ENCODE results near the gene TBXAS1.

The TBXAS1 gene

GRCh38 chr7:139866047-139866837 lies 37.2 kb downstream of the TBXAS1 start:
- no peaks in the 10 kb centered on the region for H3K4me1 ChIP-seq (ENCODE audit: control insufficient read depth, insufficient read depth, low read length)
- no peaks in the 10 kb centered on the region for H3K36me3 ChIP-seq (ENCODE audit: control insufficient read depth in 2 of 2, insufficient read depth in 1 of 2, low read length in 2 of 2)
- H3K4me3 ChIP-seq (ENCODE audit: low read depth, low read length) = no peak overlapping the region
- no peaks in the 10 kb centered on the region for H3K9me3 ChIP-seq (ENCODE audit: control insufficient read depth, insufficient read depth, low read depth, low read length)
- ChIA-PET POLR2A (no interaction called here), CTCF (interaction anchor here (0.6 kb wide), 1 partner anchor 783 kb away, joined by 3 read pairs; no protein-coding TSS in a partner anchor)
- peak; percentile 63 for TF ChIP-seq SCRT2 (tag by site-specific recombination; IDR thresholded peaks at IDR 0.05)
- TF ChIP-seq ZNF521 (tag by site-specific recombination; IDR thresholded peaks at IDR 0.05) = no peak
- peak; percentile 67 for TF ChIP-seq SETDB1 (IDR thresholded peaks at IDR 0.05; ENCODE audit: insufficient read length, low read length)
- no peak for TF ChIP-seq ZBTB20 (tag by site-specific recombination; IDR thresholded peaks at IDR 0.05)
- TF ChIP-seq SCRT1 (tag by site-specific recombination; IDR thresholded peaks at IDR 0.05; ENCODE audit: borderline replicate concordance) = peak; percentile 77
- H3K27ac ChIP-seq (ENCODE audit: extremely low read depth, low read depth, low read length) = no peak overlapping the region

- ChIA-PET CTCF (no interaction called here), POLR2A (no interaction called here)
- Histone ChIP-seq H3K4me3 (ENCODE audit: low read depth, low read length) (no peak overlapping the region), H3K9me3 (ENCODE audit: control insufficient read depth, insufficient read depth, low read depth, low read length) (no peaks in the 10 kb centered on the region), H3K4me1 (ENCODE audit: control insufficient read depth, insufficient read depth, low read length) (no peaks in the 10 kb centered on the region), H3K36me3 (ENCODE audit: control insufficient read depth in 2 of 2, insufficient read depth in 1 of 2, low read length in 2 of 2) (no peaks in the 10 kb centered on the region), H3K27ac (ENCODE audit: extremely low read depth, low read depth, low read length) (no peak overlapping the region)
- TF ChIP-seq ZNF302 (tag by site-specific recombination; IDR thresholded peaks at IDR 0.05; ENCODE audit: low read depth) = no peak
- TF ChIP-seq ZNF626 (tag by site-specific recombination; IDR thresholded peaks at IDR 0.05) = no peak
- no peak for TF ChIP-seq ZSCAN4 (tag by site-specific recombination; IDR thresholded peaks at IDR 0.05)
- no peak for TF ChIP-seq ZNF202 (tag by site-specific recombination; IDR thresholded peaks at IDR 0.05; ENCODE audit: borderline replicate concordance)
- no peak for TF ChIP-seq ZFP41 (tag by site-specific recombination; IDR thresholded peaks at IDR 0.05; ENCODE audit: borderline replicate concordance)
- no peak for TF ChIP-seq ZBTB6 (tag by site-specific recombination; IDR thresholded peaks at IDR 0.05)
- TF ChIP-seq ZNF114 (tag by site-specific recombination; IDR thresholded peaks at IDR 0.05) = no peak
- no peak for TF ChIP-seq PRDM1 (tag by site-specific recombination; IDR thresholded peaks at IDR 0.05)
- TF ChIP-seq ZNF280D (tag by site-specific recombination; IDR thresholded peaks at IDR 0.05) = no peak
- no peak for TF ChIP-seq BCL11A (tag by site-specific recombination; IDR thresholded peaks at IDR 0.05; ENCODE audit: low read depth)
These were observed 38.8 kb downstream of the TBXAS1 start for GRCh38 chr7:139867847-139868246.

GRCh38 chr7:139869886-139870285 lies 40.8 kb downstream of the TBXAS1 start:
- Histone ChIP-seq H3K27ac (ENCODE audit: extremely low read depth, low read depth, low read length) (no peak overlapping the region), H3K9me3 (ENCODE audit: control insufficient read depth, insufficient read depth, low read depth, low read length) (no peaks in the 10 kb centered on the region), H3K4me3 (ENCODE audit: low read depth, low read length) (no peak overlapping the region), H3K4me1 (ENCODE audit: control insufficient read depth, insufficient read depth, low read length) (no peaks in the 10 kb centered on the region), H3K36me3 (ENCODE audit: control insufficient read depth in 2 of 2, insufficient read depth in 1 of 2, low read length in 2 of 2) (no peaks in the 10 kb centered on the region)
- TF ChIP-seq HOXC10 (CRISPR knock-in tag; IDR thresholded peaks at IDR 0.05) = no peak
- TF ChIP-seq ZNF114 (tag by site-specific recombination; IDR thresholded peaks at IDR 0.05) = no peak
- TF ChIP-seq ZNF791 (tag by site-specific recombination; IDR thresholded peaks at IDR 0.05) = no peak
- ChIA-PET POLR2A (no interaction called here), CTCF (no interaction called here)
